OCI-LY7 (cell line): ENCODE results near the gene TAF1D.

Experiments used
- CTCF ChIP-seq: fragments of 200-600 bp; sonication (generic); conservative IDR thresholded peaks from 2 replicates; pipeline ENCODE4 v1.5.1; 2014; ENCODE audit warnings: mild to moderate bottlenecking, antibody characterized with exemption, low read length, moderate library complexity, mixed read lengths
- EZH2phosphoT487 ChIP-seq: fragments of 200-600 bp; sonication (generic); IDR thresholded peaks from 2 replicates; pipeline ENCODE4 v1.6.1; 2018; ENCODE audit warnings: low read depth, borderline replicate concordance, mild to moderate bottlenecking, mixed run types, antibody characterized with exemption, low read length, moderate library complexity, mixed read lengths

- no peak for TF ChIP-seq EZH2phosphoT487
- TF ChIP-seq CTCF, result no peak
Measured at GRCh38 chr11:93744669-93745004, 3.3 kb upstream of the TAF1D start.
